B cell (primary cell): ENCODE results near the gene ASCC2. TPM values are rescaled to one million over a fixed set of nuclear protein-coding genes. Genes with fewer than 3 reads are reported as not detected.

Experiments
- ATAC-seq: fragments of 200-7000 bp; cut with Tn5 transposase; one replicate; pipeline ENCODE4 v1.10.0; 2021; ENCODE audit warnings: low read depth, mild to moderate bottlenecking, moderate number of reproducible peaks, moderate library complexity
- CTCF ChIA-PET: fragments of 350-600 bp; sonication (Branson Sonifier 250); formaldehyde crosslinking; loops from one replicate; lab custom pipeline; 2021; ENCODE audit warnings: antibody characterized with exemption, inconsistent platforms; lab: Charles Lee
- POLR2A ChIA-PET: fragments of 350-600 bp; sonication (Branson Sonifier 250); formaldehyde crosslinking; loops from one replicate; lab custom pipeline; 2021; ENCODE audit warnings: antibody characterized with exemption; lab: Charles Lee
- DNase-seq: peaks from one replicate; pipeline ENCODE4 v3.0.0; 2013
- H2AFZ ChIP-seq: 2 replicates; pipeline ENCODE4 v1.6.1; 2012; ENCODE audit warnings: mild to moderate bottlenecking, low read depth, low read length; ENCODE audit not compliant: insufficient read depth, poor library complexity, severe bottlenecking
- H3K27ac ChIP-seq, 2 donors: 1 replicate in 1 of 2; 2 replicates in 1 of 2; pipeline ENCODE4 v1.5.1; 2012 to 2013; ENCODE audit warnings: low read length in 2 of 2, mild to moderate bottlenecking in 2 of 2, moderate library complexity in 1 of 2
- H3K27me3 ChIP-seq, 4 experiments: fragments of 200-600 bp in 1 of 4; sonication (generic) in 1 of 4; replicated peaks in 1 of 4; 1 replicate in 2 of 4; 2 replicates in 2 of 4; pipeline versions ENCODE4 v1.6.1 to v1.7.0; 2013 to 2016; ENCODE audit warnings: low read length in 3 of 4, mild to moderate bottlenecking in 2 of 4, mixed read lengths in 1 of 4, moderate library complexity in 1 of 4; ENCODE audit not compliant: insufficient read depth in 4 of 4, control insufficient read depth in 3 of 4; ENCODE audit errors: control extremely low read depth in 1 of 4
- H3K36me3 ChIP-seq, 2 experiments: replicated peaks in 1 of 2; 1 replicate in 1 of 2; 2 replicates in 1 of 2; pipeline versions ENCODE4 v1.6.1 to v1.7.1; 2013; ENCODE audit warnings: low read length in 1 of 2; ENCODE audit not compliant: insufficient read depth in 2 of 2, control insufficient read depth in 1 of 2; ENCODE audit errors: control extremely low read depth in 1 of 2, extremely low read depth in 1 of 2
- H3K4me1 ChIP-seq, 2 donors: fragments of 200-600 bp in 1 of 2; sonication (generic) in 1 of 2; 1 replicate in 1 of 2; 2 replicates in 1 of 2; pipeline versions ENCODE4 v1.5.1 to v1.6.1; 2013 to 2017; ENCODE audit warnings: low read length in 2 of 2; ENCODE audit not compliant: control insufficient read depth in 2 of 2, insufficient read depth in 2 of 2
- H3K4me2 ChIP-seq: replicated peaks from 2 replicates; pipeline ENCODE3; 2012; ENCODE audit warnings: mild to moderate bottlenecking, low read depth, low read length; ENCODE audit not compliant: poor library complexity, severe bottlenecking
- H3K4me3 ChIP-seq, 5 experiments: fragments of 200-600 bp in 1 of 5; sonication (generic) in 1 of 5; 1 replicate in 3 of 5; 2 replicates in 2 of 5; pipeline versions ENCODE4 v1.5.1 to v1.7.0; 2011 to 2016; ENCODE audit warnings: low read length in 4 of 5, mild to moderate bottlenecking in 4 of 5, low read depth in 2 of 5, control low read depth in 1 of 5, moderate library complexity in 1 of 5; ENCODE audit not compliant: insufficient read depth in 1 of 5; ENCODE audit errors: control extremely low read depth in 1 of 5, extremely low read depth in 1 of 5
- H3K79me2 ChIP-seq: fragments of 200-600 bp; sonication (generic); one replicate; pipeline ENCODE4 v1.6.0; 2016; ENCODE audit warnings: low read length; ENCODE audit not compliant: control insufficient read depth, insufficient read depth
- H3K9ac ChIP-seq: fragments of 200-600 bp; sonication (generic); 2 replicates; pipeline ENCODE4 v1.6.1; 2017; ENCODE audit warnings: mild to moderate bottlenecking, low read length, moderate library complexity
- H3K9me3 ChIP-seq, 3 donors: one replicate each; pipeline versions ENCODE4 v1.6.1 to v1.7.1; 2013; ENCODE audit warnings: low read length in 2 of 3; ENCODE audit not compliant: control insufficient read depth in 2 of 3, insufficient read depth in 1 of 3; ENCODE audit errors: control extremely low read depth in 1 of 3
- H4K20me1 ChIP-seq: 2 replicates; pipeline ENCODE4 v1.6.0; 2012; ENCODE audit warnings: mild to moderate bottlenecking, low read length; ENCODE audit not compliant: insufficient read depth, control insufficient read depth, poor library complexity, severe bottlenecking
- H3K27ac Mint-ChIP-seq: one replicate; pipeline ENCODE4 v1.8.0; 2021; ENCODE audit warnings: mixed read lengths
- H3K27me3 Mint-ChIP-seq: one replicate; pipeline ENCODE4 v1.8.0; 2021; ENCODE audit warnings: mixed read lengths
- H3K4me1 Mint-ChIP-seq: one replicate; pipeline ENCODE4 v1.8.0; 2021; ENCODE audit warnings: mixed read lengths
- H3K4me3 Mint-ChIP-seq: one replicate; pipeline ENCODE4 v1.8.0; 2021; ENCODE audit warnings: mixed read lengths
- H3K9me3 Mint-ChIP-seq: one replicate; pipeline ENCODE4 v1.8.0; 2022; ENCODE audit warnings: mixed read lengths; ENCODE audit not compliant: insufficient read depth
- EZH2 ChIP-seq: IDR thresholded peaks from 2 replicates; pipeline ENCODE4 v1.6.1; 2012; ENCODE audit warnings: borderline replicate concordance, low read depth, mild to moderate bottlenecking, moderate library complexity, low read length; ENCODE audit not compliant: insufficient read depth, poor library complexity, severe bottlenecking
- WGBS: methylation state at CpG from one replicate; pipeline ENCODE4 v1.1.5; 2013; ENCODE audit warnings: missing lambda C conversion rate; ENCODE audit not compliant: insufficient coverage; 5-methylcytosine and 5-hydroxymethylcytosine counted together
- intact Hi-C: fragments of 100-400 bp; cut with micrococcal nuclease; formaldehyde crosslinking; loops from one replicate; pipeline ENCODE4 v1.10.0; 2022
- polyA plus RNA-seq: library from polyadenylated mRNA; depleted of rRNA; stranded (reverse); fragments of >200 nt; gene quantifications from 2 replicates; pipeline ENCODE4 v1.2.3, GENCODE V29; 2012
- total RNA-seq, 2 donors: library from RNA; stranded (reverse); fragments of 120-200 nt in 1 of 2; gene quantifications; 1 replicate in 1 of 2; 2 replicates in 1 of 2; pipeline versions ENCODE4 v1.2.3 to v1.2.4, GENCODE V29; 2013 to 2022
- TF ChIP-seq, protein P1 (sequence below): fragments of 200-600 bp; IDR thresholded peaks from one replicate; pipeline ENCODE4 v1.8.0; 2022; ENCODE audit warnings: antibody characterized with exemption, mild to moderate bottlenecking

The ASCC2 gene
- total and polyA plus RNA-seq, 2 donors (not counting 1 experiment from before 2014, with no cell fraction given): 81.1 to 84.0 TPM

GRCh38 chr22:29806196-29806595 is 31.9 kb downstream of the ASCC2 start:
- H3K27me3 ChIP-seq: no peaks in the 10 kb centered on the region
- H3K27ac Mint-ChIP-seq: no peak overlapping the region

DNA sequence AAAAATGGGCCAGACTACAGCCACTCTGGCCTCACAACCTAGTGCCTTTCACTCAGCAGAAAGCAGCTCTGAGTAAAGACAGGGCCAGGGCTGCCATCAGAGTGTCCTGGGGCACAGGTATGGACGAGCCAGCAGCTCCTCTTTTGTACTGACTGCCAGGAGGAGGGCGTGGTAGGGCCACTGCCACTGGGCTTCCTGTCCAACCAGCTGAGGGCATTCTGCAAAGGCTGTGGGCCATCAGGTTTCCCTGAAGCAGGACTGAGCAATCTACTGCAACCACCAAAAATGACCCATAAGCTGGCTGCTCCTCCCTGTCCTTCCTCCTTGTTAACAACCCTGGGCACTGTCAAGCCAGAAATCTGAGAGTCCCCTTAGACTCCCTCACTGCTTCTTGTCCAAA is 33.1 kb downstream of the ASCC2 start:
- Histone ChIP-seq H3K27ac (no peak overlapping the region), H3K4me1 (no peaks in the 10 kb centered on the region), H3K27me3 (no peaks in the 10 kb centered on the region), H3K9me3 (no peaks in the 10 kb centered on the region), H3K4me2 (no peak overlapping the region), H3K79me2 (no peaks in the 10 kb centered on the region), H3K4me3 (no peak overlapping the region), H3K9ac (no peak overlapping the region), H3K36me3 (peaks cover 0 to 80% of the 10 kb centered on the region in 2 experiments), H2AFZ (no peak overlapping the region), H4K20me1 (no peaks in the 10 kb centered on the region)
- H3K9me3 Mint-ChIP-seq: no peaks in the 10 kb centered on the region
- ATAC-seq (no peak), DNase-seq (no peak)
- no peaks in the 10 kb centered on the region for H3K27me3 Mint-ChIP-seq
- no peak overlapping the region for H3K4me3 Mint-ChIP-seq
- no peaks in the 10 kb centered on the region for H3K4me1 Mint-ChIP-seq
- TF ChIP-seq EZH2: no peak
- TF ChIP-seq, protein P1, sequence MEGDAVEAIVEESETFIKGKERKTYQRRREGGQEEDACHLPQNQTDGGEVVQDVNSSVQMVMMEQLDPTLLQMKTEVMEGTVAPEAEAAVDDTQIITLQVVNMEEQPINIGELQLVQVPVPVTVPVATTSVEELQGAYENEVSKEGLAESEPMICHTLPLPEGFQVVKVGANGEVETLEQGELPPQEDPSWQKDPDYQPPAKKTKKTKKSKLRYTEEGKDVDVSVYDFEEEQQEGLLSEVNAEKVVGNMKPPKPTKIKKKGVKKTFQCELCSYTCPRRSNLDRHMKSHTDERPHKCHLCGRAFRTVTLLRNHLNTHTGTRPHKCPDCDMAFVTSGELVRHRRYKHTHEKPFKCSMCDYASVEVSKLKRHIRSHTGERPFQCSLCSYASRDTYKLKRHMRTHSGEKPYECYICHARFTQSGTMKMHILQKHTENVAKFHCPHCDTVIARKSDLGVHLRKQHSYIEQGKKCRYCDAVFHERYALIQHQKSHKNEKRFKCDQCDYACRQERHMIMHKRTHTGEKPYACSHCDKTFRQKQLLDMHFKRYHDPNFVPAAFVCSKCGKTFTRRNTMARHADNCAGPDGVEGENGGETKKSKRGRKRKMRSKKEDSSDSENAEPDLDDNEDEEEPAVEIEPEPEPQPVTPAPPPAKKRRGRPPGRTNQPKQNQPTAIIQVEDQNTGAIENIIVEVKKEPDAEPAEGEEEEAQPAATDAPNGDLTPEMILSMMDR: no peak
- 100% methylated on average over 2 of the region's 2 CpGs for whole genome bisulfite sequencing
- POLR2A ChIA-PET: no interaction called here
- CTCF ChIA-PET: no interaction called here
- H3K27ac Mint-ChIP-seq: no peak overlapping the region
- intact Hi-C loops: no loop called here

More at GRCh38 chr22:29806196-29806595, 31.9 kb downstream of the ASCC2 start:
- DNase-seq (no peak), ATAC-seq (no peak)
- TF ChIP-seq EZH2: no peak
- TF ChIP-seq, protein P1: no peak
- 96% methylated on average over 6 of the region's 6 CpGs for WGBS
- Histone ChIP-seq H3K4me1 (no peaks in the 10 kb centered on the region), H3K36me3 (peaks cover 0 to 79% of the 10 kb centered on the region in 2 experiments), H3K9me3 (no peaks in the 10 kb centered on the region), H3K4me2 (no peak overlapping the region), H4K20me1 (no peaks in the 10 kb centered on the region), H3K4me3 (no peak overlapping the region), H3K9ac (no peak overlapping the region), H2AFZ (no peak overlapping the region), H3K79me2 (no peaks in the 10 kb centered on the region), H3K27ac (no peak overlapping the region)
- CTCF ChIA-PET: no interaction called here
- POLR2A ChIA-PET: no interaction called here
- no peaks in the 10 kb centered on the region for H3K27me3 Mint-ChIP-seq
- no peaks in the 10 kb centered on the region for H3K9me3 Mint-ChIP-seq
- intact Hi-C loops: no loop called here
- H3K4me3 Mint-ChIP-seq: no peak overlapping the region
- H3K4me1 Mint-ChIP-seq: no peaks in the 10 kb centered on the region
